ENCODE data around the gene SIN3B.
"Not testable (repeated sequence)": the region's sequence is repeated elsewhere in the genome, so short reads cannot be mapped to it uniquely, and the experiment has no call there.

SIN3B gene, protein sequence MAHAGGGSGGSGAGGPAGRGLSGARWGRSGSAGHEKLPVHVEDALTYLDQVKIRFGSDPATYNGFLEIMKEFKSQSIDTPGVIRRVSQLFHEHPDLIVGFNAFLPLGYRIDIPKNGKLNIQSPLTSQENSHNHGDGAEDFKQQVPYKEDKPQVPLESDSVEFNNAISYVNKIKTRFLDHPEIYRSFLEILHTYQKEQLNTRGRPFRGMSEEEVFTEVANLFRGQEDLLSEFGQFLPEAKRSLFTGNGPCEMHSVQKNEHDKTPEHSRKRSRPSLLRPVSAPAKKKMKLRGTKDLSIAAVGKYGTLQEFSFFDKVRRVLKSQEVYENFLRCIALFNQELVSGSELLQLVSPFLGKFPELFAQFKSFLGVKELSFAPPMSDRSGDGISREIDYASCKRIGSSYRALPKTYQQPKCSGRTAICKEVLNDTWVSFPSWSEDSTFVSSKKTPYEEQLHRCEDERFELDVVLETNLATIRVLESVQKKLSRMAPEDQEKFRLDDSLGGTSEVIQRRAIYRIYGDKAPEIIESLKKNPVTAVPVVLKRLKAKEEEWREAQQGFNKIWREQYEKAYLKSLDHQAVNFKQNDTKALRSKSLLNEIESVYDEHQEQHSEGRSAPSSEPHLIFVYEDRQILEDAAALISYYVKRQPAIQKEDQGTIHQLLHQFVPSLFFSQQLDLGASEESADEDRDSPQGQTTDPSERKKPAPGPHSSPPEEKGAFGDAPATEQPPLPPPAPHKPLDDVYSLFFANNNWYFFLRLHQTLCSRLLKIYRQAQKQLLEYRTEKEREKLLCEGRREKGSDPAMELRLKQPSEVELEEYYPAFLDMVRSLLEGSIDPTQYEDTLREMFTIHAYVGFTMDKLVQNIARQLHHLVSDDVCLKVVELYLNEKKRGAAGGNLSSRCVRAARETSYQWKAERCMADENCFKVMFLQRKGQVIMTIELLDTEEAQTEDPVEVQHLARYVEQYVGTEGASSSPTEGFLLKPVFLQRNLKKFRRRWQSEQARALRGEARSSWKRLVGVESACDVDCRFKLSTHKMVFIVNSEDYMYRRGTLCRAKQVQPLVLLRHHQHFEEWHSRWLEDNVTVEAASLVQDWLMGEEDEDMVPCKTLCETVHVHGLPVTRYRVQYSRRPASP

DNA sequence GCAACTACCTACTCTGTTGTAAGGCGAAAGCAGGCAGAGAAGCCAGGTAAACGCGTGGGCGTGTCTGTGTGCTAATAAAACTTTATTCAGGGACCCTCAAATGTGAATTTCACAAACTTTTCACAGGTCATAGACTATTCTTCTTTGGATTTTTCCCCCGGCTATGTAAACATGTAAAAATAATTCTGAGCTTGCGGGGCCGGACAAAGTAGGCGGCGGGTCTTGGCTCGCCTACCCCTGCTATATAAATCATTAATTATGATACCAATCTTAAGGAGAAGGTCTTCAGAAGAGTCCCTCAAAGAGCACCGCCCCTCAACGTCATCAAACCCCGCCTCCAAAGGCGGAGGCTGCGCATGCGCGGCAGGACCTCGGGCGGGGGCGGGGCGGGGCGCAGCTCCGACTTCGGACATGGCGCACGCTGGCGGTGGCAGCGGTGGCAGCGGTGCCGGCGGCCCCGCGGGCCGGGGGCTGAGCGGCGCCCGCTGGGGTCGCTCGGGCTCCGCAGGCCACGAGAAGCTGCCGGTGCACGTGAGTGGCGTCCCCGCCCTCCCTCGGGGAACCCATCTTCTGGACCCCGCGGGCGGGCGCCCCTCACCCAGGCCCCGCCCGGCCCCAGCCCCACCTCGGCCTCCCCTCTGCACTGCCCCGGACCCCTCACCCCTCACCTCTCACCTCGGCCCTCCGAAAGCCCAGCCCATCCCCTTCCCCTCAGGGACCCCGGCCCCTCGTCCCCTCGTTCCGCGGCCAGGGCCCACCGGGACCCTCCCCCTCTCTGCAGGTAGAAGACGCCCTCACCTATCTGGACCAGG, at the start of gene SIN3B:
TSS of gene SIN3B (plus strand) at position 389 of the 812 bp plus-strand sequence. CDS start at position 412, 23 bp downstream.
- peak; percentile 82 for DNase-seq

DNA sequence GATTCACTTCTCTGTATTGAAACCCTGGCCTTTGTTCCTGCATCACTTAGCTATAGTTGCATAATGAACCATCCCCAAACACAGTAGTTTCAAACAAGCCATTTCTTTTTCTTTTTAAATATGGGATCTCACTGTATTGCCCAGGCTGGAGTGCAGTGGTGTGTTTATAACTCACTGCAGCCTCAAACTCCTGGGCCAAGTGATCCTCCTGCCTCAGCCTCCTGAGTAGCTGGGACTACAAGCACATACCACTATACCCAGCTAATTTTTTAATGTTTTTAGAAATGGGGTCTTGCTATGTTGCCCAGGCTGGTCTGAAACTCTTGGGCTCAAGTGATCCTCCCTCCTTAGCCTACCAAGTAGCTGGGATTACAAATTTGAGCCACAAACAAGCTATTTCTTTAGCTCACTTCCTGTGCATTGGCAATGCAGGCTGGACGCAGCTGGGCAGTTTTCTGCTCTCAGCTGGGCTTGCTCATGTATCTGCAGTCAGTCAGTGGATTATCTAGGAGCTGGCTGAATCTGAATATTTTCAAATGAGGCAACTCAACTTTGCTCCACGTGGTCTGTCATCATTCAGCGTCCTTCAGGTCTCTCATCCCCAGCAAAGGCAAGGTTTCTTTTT, 49.5 kb upstream of the SIN3B start:
- DNase-seq, result no peak

DNA sequence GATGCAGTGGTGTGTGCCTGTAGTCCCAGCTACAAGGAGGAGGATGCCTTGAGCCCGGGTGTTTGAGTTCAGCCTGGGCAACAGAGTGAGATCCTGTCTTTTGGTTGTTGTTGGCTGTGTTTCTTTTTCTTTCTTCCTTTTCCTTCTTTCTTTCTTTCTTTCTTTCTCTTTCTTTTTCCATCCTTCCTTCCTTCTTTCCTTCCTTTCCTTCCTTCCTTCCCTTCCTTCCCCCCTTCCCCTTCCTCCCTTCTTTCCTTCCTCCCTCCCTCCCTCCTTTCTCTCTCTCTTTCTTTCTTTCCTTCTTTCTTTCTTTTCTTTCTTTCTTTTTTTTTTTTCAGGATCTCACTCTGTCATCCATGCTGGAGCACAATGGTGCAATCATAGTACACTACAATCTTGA, 46.5 kb upstream of the SIN3B start:
- no peak for DNase-seq

DNA sequence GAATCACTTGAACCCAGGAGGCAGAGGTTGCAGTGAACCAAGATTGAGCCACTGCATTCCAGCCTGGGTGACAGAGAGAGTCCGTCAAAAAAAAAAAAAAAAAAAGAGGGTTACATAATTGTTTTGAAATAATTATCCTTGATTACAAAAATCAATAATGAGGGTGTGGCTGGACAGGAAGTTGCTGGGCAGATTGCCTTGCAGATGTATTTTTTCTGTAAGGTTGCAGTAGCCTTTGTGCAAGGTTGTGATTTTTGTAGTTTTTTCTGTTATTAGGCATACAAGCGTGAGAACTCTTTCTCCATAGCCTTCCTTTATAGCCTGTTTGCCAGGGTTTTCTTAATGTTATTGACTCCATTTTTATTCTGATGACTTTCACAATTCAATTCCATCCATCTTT, 40.7 kb upstream of the SIN3B start:
- peak; percentile 9 for DNase-seq

DNA sequence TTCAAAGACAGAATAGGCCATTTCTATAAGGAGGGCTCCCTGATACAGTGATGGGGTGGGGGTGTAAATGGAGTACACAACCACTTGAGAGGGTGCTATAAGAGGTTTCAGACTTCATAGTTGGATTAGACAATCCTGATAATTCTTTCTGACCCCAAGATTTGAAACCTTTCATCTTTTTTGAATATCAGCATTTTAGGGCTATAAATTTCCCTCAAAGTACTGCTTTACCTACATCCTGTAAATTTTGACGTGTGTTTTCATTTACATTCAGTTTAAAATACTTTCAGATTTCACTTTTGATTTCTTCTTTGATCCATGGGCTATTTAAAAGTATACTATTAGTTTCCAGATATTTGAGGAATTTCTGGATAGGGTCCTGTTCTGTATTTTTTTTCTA, 40.0 kb upstream of the SIN3B start:
- DNase-seq, result no peak

DNA sequence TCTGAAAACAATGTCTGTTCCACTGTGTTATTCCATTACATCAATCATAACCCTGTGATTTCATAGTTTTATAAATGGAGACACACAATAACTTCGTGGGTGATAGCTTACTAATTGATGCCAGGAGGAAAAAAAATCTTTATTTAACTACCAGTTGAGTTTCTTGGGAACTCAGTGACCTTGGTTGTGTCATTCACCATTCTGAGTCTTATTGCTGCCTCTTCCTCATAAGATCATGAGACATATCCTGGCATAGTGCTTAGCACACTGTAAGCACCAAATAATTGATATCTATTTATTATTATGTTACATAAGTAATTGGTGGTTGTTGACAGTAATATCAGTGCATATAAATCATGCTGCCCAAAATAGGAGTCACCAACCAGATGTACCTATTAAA, 39.1 kb upstream of the SIN3B start:
- DNase-seq, result no peak

DNA sequence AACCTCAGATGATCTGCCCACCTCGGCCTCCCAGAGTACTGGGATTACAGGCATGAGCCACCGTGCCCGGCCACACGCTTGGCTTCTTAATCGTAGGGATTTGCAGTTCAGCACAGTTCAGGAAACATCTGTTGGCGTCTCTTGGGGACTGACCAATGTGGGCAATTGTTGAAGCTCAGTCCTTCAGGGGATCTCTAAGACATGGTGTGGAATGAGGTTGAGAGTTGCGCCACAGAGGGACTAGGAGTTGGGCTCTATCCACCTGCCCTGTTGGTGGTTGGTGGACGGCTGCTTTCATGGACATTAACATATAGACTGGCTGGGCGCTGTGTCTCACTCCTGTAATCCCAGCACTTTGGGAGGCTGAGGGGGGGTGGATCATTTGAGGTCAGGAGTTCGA, 37.3 kb upstream of the SIN3B start:
- no peak for DNase-seq

DNA sequence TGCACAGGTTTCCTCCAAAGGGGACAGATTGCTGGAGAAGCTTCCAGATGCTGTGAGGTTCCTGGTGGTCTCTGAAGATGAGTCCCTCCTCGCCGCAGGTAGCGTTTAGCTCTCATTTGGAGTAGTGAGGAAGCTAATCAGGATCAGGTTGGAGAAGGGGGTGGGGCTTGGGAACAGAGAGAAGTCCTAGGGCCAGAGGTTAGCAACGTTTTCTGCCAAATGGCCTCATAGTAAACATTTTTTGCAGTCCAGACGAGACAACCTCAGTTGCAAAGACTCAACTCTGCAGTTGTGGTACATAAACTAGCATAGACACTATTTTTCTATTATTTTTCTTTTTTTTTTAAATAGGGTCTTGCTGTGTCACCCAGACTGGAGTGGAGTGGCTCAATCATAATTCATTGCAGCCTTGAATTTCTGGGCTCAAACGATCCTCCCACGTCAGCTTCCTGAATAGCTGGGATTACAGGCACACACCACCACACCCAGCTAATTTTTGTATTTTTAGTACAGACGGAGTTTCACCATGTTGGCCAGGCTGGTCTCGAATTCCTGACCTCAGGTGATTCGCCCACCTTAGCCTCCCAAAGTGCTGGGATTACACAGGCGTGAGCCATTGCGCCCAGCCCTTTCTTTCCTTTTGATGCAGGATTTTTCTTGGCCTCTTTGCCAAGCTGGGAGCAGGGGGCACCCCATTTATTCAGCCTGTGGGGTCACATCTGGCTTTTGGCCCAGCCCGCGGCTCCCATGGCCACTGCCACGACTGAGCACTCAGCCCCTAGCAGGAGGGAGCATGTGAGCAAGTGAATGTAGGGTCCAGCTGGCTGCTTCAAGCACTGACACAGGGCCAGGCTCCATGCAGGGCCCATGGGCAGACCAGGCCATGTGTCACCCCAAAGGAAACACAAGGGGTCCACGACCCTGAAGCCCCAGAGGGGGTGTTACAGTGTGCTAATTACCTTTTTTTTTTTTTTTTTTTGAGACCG, 34.4 kb upstream of the SIN3B start:
- no peak for DNase-seq

DNA sequence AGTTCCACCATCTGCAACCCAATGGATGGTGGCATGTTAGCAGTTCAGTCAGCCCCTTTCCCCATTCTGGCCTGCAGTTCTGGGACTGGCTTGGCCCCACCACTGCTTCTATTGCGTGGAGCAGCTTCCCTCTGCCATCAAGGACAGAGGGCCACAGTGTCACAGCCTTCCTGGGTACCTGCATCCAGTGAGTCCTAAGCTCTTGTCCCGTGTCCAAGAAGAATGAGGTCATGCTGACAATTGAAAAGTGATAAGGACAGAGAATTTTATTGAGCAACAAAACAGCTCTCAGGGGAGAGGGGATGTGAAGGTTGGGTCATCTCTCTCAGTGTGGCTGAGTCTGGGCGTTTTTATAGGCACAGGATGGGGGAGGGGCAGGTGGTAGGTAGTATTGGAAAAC, 33.5 kb upstream of the SIN3B start:
- DNase-seq, result no peak

DNA sequence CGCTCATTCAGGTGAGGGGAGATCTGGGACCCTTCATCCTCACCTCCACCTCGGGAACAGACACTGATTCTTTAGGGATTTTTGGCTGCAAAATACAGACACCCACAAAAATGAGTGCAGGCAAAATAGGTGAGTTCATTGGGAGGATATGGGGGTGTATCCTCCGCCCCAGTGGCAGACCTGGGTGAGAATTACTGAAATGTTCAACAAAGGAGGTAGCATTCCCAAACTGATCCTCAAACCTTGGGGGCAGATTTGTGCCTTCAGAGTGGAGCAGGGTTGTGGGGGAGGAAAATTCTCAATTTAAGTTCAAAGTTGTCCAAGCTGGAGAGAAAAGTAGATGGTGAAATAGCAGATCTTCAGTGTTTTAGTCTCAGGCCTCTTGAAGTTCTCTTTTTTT, 31.3 kb upstream of the SIN3B start:
- no peak for DNase-seq

DNA sequence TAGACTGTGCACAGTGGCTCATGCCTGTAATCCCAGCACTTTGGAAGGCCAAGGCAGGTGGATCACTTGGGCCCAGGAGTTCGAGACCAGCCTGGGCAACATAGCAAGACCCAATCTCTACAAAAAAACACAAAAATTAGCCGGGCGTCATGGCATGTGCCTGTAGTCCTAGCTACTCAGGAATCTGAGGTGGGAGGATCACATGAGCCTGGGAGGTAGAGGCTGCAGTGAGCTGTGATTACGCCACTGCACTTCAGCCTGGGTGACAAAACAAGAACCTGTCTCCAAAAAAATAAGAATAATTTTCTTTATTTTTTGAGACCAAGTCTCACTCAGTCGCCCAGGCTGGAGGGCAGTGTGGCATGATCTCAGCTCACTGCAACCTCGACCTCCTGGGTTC, 30.9 kb upstream of the SIN3B start:
- DNase-seq, result not testable (repeated sequence)

DNA sequence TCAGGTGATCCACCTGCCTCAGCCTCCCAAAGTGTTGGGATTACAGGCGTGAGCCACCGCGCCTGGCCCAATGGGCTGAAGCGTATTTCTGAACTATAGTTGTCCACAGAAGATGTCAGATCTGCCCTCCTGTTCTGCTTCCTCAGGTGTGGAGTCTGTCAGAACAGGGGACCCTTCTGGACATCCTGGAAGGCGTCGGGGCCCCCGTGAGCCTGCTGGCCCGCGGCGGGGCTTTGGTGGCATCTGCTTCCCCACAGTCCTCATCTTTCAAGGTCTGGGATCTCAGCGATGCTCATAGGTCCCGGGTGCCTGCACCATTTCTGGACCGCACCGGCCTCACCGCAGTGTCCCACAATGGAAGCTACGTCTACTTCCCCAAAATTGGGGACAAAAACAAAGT, 29.5 kb upstream of the SIN3B start:
- DNase-seq, result no peak

DNA sequence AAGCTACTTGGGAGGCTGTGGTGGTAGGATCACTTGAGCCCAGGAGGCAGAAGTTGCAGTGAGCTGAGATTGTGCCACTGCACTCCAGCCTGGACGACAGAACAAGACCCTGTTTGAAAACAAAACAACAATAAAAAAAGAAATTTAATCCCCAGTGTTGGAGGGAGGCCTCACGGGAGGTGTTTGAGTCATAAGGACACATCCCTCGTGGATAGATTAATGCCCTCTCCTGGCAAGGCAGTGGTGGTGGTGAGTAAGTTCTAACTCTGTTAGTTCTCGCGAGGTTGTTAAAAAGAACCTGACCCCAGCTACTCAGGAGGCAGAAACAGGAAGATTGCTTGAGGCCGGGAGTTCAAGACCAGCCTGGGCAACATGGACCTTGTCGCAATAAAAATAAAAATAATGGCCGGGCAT, 27.6 kb upstream of the SIN3B start:
- no peak for DNase-seq

DNA sequence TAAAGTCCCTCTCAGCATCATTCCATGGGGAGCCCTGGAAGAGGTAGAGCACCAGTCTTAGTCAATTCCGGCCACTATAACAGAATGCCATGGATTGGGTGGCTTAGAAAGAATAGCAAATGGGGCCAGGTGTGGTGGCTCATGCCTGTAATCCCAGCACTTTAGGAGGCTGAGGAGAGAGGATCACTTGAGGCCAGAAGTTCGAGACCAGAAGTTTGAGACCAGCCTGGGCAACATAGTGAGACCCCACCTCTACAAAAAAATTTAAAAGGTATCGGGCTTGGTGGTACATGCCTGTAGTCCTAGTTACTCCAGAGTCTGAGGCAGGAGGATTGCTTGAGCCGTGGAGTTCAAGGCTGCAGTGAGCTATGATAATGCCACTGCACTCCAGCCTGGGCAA, 25.0 kb upstream of the SIN3B start:
- DNase-seq, result no peak

DNA sequence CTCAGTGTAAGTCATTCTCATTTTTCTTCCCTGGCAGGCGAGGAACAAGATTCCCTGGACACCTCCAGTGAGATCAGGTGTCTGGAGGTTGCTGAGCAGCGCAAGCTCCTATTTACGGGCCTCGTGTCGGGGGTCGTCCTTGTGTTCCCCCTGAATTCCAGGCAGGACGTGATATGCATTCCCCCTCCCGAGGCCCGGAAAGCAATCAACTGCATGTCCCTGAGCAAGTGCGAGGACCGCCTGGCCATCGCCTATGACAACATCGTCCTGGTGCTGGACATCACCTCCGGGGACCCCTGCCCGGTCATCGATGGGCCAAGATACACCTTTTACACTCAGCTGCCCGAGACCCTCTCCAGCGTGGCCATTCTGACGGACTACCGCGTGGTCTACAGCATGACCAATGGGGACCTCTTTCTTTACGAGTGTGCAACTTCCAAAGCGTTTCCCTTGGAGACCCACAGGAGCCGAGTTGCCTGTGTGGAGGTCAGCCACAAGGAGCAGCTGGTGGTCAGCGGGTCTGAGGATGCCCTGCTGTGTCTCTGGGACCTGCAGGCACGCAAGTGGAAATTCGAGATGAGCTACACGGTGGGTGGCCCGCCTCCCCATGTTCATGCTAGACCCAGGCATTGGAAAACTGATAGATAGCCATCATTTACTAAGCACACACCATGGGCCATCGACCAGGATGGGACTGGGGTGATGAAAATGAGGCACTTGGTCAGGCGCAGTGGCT, 21.5 kb upstream of the SIN3B start:
- DNase-seq, result no peak

DNA sequence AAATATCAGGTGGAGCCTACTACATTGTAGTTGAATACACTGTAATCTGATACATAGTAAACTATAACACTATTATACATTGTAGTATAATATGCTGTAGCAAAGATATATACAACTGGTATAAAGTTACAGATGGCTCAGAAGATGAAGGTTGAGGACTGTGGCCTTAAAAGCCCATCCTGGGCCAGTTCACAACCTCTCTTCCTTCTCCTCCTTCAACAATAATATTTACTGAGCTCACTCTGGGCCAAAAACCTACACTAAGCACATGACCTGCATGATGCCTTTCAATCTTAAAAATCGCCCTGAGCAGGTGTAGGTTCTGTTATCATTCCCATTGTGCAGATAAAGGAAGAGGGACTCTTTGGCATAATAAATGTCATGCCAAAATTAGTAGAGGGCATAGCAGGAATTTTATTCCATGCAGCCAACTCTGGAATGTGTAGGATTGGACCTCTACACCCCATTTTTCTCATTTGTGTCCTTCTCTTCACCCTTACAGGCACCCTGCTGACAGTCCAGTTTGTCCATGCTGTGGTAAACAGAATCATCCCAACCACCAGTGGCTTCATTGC, 14.6 kb upstream of the SIN3B start:
- no peak for DNase-seq

DNA sequence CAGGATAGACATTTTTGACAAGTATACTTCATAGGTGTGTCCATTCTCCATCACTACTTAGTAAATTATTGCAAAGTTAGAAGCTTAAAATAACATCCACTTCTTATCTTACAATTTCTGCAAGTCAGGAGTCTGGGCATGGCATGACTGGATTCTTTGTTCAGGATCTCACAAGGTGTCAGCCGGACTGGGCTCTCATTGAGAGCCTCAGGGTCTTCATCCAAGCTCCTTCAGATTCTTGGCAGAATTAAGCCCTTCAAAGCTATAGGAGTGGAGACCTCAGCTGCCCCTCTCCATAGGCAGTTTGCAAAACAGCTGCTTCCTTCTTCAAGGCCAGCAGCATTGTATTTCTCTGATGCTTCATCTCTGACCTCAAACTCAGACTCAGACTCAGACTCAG, 9.1 kb upstream of the SIN3B start:
- no peak for DNase-seq

DNA sequence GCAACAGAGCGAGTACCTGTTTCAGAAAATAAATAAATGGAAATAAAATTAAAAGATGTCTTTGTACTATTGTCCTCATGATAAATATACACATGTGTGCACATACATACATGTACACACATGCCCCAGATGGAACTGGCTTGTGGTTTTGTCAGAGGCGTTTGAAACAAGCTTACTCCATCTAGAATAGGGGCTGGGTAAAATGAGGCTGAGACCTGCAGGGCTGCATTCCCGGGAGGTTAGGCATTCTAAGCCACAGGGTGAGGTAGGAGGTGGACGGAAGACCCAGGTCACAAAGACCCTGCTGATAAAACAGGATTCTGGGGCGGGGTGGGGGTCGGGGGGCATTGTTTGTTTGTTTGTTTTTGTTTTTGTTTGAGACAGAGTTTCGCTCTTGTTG, 8.1 kb upstream of the SIN3B start:
- no peak for DNase-seq

DNA sequence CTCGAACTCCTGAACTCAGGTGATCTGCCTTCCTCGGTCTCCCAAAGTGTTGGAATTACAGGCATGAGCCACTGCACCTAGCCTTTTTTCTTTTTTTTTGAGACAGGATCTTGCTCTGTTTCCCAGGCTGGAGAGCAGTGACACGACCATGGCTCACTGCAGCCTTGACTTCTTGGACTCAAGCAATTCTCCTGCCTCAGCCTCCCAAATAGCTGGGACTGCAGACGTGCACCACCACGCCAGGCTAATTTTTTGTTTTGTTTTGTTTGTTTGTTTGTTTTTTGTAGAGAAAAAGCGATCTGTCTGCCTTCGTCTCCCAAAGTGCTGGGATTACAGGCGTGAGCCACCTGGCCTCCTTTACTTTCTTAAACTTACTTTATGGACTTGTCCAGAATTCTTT, 6.5 kb upstream of the SIN3B start:
- DNase-seq, result no peak
